Activated naive CD8-positive, alpha-beta T cell treated with anti-CD3 and anti-CD28 coated beads, Interleukin-2, amount 50 U/mL, for 24 hours (primary cell): Measurements from ENCODE around the gene GCG.

Experiments used
- ATAC-seq: fragments of 150-1000 bp; cut with Tn5 transposase; one replicate; pipeline ENCODE4 v1.10.0; 2021
- DNase-seq: peaks from one replicate; pipeline ENCODE4 v3.0.0; 2021
- H3K27ac Mint-ChIP-seq: one replicate; pipeline ENCODE4 v1.8.0; 2021; ENCODE audit warnings: mild to moderate bottlenecking, mixed read lengths
- H3K27me3 Mint-ChIP-seq: one replicate; pipeline ENCODE4 v1.8.0; 2021; ENCODE audit warnings: mixed read lengths
- H3K36me3 Mint-ChIP-seq: one replicate; pipeline ENCODE4 v1.8.0; 2021; ENCODE audit warnings: low read depth, mixed read lengths
- H3K4me1 Mint-ChIP-seq: one replicate; pipeline ENCODE4 v1.8.0; 2021; ENCODE audit warnings: mixed read lengths
- H3K4me3 Mint-ChIP-seq: one replicate; pipeline ENCODE4 v1.8.0; 2021; ENCODE audit warnings: mild to moderate bottlenecking, moderate library complexity, mixed read lengths
- H3K9me3 Mint-ChIP-seq: one replicate; pipeline ENCODE4 v1.8.0; 2021; ENCODE audit warnings: mixed read lengths

The GCG gene

DNA sequence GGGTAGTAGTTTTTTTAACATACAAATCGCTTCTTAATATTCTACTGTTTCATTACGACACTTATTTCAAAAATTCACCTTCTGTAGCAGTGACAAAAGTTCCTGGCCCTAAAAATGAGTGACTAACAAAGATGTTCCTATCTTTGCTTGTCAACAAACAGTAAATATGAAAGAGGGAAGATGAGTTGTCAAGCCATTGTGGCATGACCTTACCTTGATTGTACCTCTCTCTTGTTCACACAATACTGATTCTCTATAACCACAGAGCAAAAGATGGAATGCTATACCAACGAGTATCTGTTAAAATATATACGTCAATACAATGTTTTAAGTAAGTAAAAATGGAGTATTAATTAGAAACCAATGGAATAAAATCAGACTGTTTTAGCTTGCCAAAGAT lies 14.7 kb upstream of the GCG start:
- Mint-ChIP-seq H3K9me3 (no peaks in the 10 kb centered on the region), H3K36me3 (no peaks in the 10 kb centered on the region), H3K27me3 (peaks cover 12% of the 10 kb centered on the region), H3K27ac (no peak overlapping the region), H3K4me3 (no peak overlapping the region), H3K4me1 (peaks cover 5% of the 10 kb centered on the region)
- ATAC-seq (no peak), DNase-seq (no peak)

DNA sequence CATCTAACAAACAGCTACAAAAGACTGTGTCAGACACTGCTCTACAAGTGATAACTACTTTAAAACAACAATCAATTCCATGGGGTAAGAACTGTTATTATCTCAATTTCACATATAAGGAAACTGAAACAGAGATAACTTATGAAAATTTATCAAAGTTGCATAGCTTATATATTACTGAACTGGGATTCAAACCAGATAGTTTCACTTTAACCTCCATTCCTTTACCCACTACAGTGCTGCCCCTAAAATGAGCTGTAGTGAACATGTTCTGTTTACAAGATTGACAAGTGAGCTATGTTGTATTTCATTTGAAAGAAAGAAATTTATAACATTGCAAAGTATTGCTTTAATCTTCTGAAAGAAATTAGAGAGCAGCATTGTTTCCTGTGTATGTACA lies 14.1 kb upstream of the GCG start:
- H3K4me3 Mint-ChIP-seq: no peak overlapping the region
- no peaks in the 10 kb centered on the region for H3K9me3 Mint-ChIP-seq
- peaks cover 5% of the 10 kb centered on the region for H3K4me1 Mint-ChIP-seq
- H3K36me3 Mint-ChIP-seq: no peaks in the 10 kb centered on the region
- DNase-seq (no peak), ATAC-seq (no peak)
- no peak overlapping the region for H3K27ac Mint-ChIP-seq
- H3K27me3 Mint-ChIP-seq: peaks cover 14% of the 10 kb centered on the region

DNA sequence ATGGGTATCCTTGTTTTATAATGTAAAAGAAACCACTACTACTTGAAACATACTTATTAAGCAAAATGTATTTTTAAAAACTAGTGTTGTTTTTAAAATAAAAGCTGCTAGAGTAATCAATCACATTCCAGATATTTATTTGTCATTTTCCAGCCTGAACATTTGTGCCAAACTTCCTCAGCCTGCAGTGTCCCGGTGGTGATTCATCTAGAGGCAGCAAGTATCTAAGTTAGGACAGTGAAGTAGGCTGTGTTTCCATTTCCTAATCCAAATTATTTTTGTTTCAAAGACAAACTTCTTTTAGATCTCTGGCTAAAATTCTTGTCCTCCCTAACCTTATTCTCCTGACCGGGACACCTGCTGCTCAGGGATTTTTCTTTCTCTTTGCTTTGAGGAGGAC lies 12.8 kb upstream of the GCG start:
- ATAC-seq: no peak

DNA sequence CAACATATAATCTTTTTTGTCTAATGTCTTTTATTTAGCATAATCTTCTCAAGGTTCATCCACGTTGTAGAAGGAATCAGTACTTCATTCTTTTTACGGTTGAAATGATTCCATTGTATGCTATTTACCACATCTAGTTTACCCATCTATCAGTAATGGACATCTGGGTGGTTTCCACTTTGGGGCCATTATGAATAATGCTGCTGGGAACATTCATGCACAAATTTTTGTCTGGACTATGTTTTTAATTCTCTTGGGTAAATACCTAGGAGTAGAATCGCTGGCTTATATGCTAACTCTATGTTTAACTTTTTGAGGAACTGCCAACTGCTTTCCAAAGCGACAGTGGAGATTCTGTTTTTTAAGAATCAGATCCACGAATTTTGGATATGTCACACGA lies 7.4 kb upstream of the GCG start:
- H3K4me3 Mint-ChIP-seq: no peak overlapping the region
- no peaks in the 10 kb centered on the region for H3K4me1 Mint-ChIP-seq
- peaks cover 9% of the 10 kb centered on the region for H3K27me3 Mint-ChIP-seq
- no peaks in the 10 kb centered on the region for H3K36me3 Mint-ChIP-seq
- no peaks in the 10 kb centered on the region for H3K9me3 Mint-ChIP-seq
- H3K27ac Mint-ChIP-seq: no peak overlapping the region
- ATAC-seq: no peak
- no peak for DNase-seq

More for the DNA sequence above, 12.8 kb upstream of the GCG start:
- Mint-ChIP-seq H3K36me3 (no peaks in the 10 kb centered on the region), H3K4me1 (peaks cover 5% of the 10 kb centered on the region), H3K27me3 (peaks cover 18% of the 10 kb centered on the region), H3K27ac (no peak overlapping the region), H3K9me3 (no peaks in the 10 kb centered on the region), H3K4me3 (no peak overlapping the region)
- DNase-seq: no peak

GRCh38 chr2:162156149-162156548 lies 4.1 kb upstream of the GCG start:
- no peak for DNase-seq
- Mint-ChIP-seq H3K27ac (no peak overlapping the region), H3K4me3 (no peak overlapping the region), H3K4me1 (peaks cover 4% of the 10 kb centered on the region), H3K27me3 (peaks cover 22% of the 10 kb centered on the region), H3K36me3 (no peaks in the 10 kb centered on the region), H3K9me3 (no peaks in the 10 kb centered on the region)
- ATAC-seq: no peak

DNA sequence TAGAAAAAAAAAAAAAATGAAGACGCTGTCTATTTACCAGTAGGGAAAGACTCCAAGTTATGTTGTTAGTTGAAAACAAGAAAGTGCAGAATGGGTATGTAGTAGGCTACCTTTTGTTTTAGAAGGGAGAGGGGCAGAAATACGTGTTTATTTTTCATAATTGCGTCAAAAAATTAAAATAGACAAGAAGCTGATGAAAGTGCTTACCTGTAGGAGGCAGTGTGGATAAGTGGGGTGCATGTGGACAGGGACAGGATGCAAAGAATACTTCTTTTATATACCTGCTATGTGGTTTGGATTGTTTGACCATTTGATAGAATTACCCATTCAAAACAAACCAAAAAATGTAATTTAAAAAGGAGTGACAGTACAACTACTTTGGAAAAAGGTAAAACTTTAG lies 3.0 kb upstream of the GCG start:
- peaks cover 4% of the 10 kb centered on the region for H3K4me1 Mint-ChIP-seq
- no peak overlapping the region for H3K27ac Mint-ChIP-seq
- no peak for ATAC-seq
- H3K36me3 Mint-ChIP-seq: no peaks in the 10 kb centered on the region
- no peaks in the 10 kb centered on the region for H3K9me3 Mint-ChIP-seq
- no peak overlapping the region for H3K4me3 Mint-ChIP-seq
- DNase-seq: no peak
- H3K27me3 Mint-ChIP-seq: peaks cover 19% of the 10 kb centered on the region

- no peak overlapping the region for H3K27ac Mint-ChIP-seq
- H3K4me1 Mint-ChIP-seq: peaks cover 4% of the 10 kb centered on the region
- no peaks in the 10 kb centered on the region for H3K9me3 Mint-ChIP-seq
- DNase-seq (peak; percentile 64), ATAC-seq (peak; percentile 86)
- H3K4me3 Mint-ChIP-seq: no peak overlapping the region
- peaks cover 18% of the 10 kb centered on the region for H3K27me3 Mint-ChIP-seq
- H3K36me3 Mint-ChIP-seq: no peaks in the 10 kb centered on the region
Observed at GRCh38 chr2:162153608-162154224, 1.7 kb upstream of the GCG start.

GRCh38 chr2:162149940-162150339 lies 2.1 kb downstream of the GCG start:
- H3K9me3 Mint-ChIP-seq: no peaks in the 10 kb centered on the region
- H3K36me3 Mint-ChIP-seq: no peaks in the 10 kb centered on the region
- no peak for ATAC-seq
- H3K27ac Mint-ChIP-seq: no peak overlapping the region
- no peak for DNase-seq
- H3K4me3 Mint-ChIP-seq: no peak overlapping the region
- H3K4me1 Mint-ChIP-seq: peaks cover 4% of the 10 kb centered on the region
- H3K27me3 Mint-ChIP-seq: peaks cover 31% of the 10 kb centered on the region

DNA sequence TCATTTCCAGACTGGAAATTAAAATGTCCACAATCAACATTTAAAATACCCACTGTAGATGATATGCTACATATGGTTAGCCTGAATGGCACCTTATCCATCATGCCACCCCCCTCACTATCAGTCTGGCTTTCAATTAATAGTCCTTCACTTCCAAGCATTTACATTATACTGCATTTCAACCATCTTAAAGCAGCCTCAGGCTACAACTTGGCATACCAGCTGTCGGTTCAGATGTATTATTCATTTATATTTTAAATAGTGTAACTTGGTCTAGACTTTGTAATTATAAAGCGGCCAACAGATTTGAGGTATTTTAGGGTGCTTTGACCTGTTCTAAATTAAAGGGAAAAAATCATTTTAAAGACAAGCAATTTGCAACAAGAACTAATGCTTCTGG lies 2.6 kb downstream of the GCG start:
- no peak for DNase-seq
- H3K4me1 Mint-ChIP-seq: peaks cover 4% of the 10 kb centered on the region
- no peak overlapping the region for H3K4me3 Mint-ChIP-seq
- H3K9me3 Mint-ChIP-seq: no peaks in the 10 kb centered on the region
- no peaks in the 10 kb centered on the region for H3K36me3 Mint-ChIP-seq
- H3K27ac Mint-ChIP-seq: no peak overlapping the region
- peaks cover 31% of the 10 kb centered on the region for H3K27me3 Mint-ChIP-seq
- no peak for ATAC-seq

DNA sequence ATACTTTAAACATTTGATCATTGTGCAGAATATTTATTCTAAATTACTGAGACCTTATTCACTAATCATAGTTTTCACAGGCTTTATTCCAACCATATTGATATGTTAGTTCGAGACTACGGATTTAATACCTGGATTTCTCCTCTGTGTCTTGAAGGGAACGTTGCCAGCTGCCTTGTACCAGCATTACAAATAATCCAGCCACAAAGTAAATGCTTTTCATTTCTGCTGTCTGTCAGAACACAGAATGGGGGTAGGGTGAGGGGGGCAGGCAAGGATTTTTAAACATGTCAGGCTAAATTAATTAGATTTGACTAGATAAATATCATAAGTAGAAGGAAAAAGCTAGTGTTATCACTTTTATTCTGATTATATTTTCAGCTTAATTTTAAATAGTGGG lies 3.1 kb downstream of the GCG start:
- peaks cover 2% of the 10 kb centered on the region for H3K4me1 Mint-ChIP-seq
- H3K9me3 Mint-ChIP-seq: no peaks in the 10 kb centered on the region
- H3K27me3 Mint-ChIP-seq: peaks cover 28% of the 10 kb centered on the region

GRCh38 chr2:162143969-162144368 lies 8.1 kb downstream of the GCG start:
- H3K4me1 Mint-ChIP-seq: no peaks in the 10 kb centered on the region
- ATAC-seq: no peak
- H3K4me3 Mint-ChIP-seq: no peak overlapping the region
- H3K36me3 Mint-ChIP-seq: no peaks in the 10 kb centered on the region
- no peaks in the 10 kb centered on the region for H3K9me3 Mint-ChIP-seq
- H3K27me3 Mint-ChIP-seq: peaks cover 19% of the 10 kb centered on the region
- no peak overlapping the region for H3K27ac Mint-ChIP-seq
- DNase-seq: no peak

More for the DNA sequence above, 3.1 kb downstream of the GCG start:
- no peak overlapping the region for H3K27ac Mint-ChIP-seq
- DNase-seq: no peak
- ATAC-seq: no peak
- H3K4me3 Mint-ChIP-seq: no peak overlapping the region
- no peaks in the 10 kb centered on the region for H3K36me3 Mint-ChIP-seq

DNA sequence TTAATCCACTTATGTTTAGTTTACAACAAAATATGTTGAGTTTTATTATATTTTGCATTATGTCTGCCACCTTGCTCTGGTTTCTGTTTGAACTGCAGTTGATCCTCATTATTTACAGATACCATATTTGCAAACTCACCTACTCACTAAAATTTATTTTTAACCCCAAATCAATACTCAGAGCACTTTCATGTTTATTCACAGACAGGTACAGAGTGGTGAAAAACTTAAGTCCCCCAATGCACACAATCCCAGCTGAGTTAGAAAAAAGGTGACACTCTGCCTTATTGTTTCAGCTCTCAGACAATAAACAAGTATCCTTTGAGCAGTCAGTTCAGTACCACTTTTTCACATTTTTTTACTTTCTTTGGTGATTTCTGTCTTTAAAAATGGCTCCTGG lies 13.7 kb downstream of the GCG start:
- Mint-ChIP-seq H3K27me3 (peaks cover 7% of the 10 kb centered on the region), H3K9me3 (no peaks in the 10 kb centered on the region), H3K27ac (no peak overlapping the region), H3K36me3 (no peaks in the 10 kb centered on the region), H3K4me1 (no peaks in the 10 kb centered on the region), H3K4me3 (no peak overlapping the region)
- DNase-seq (no peak), ATAC-seq (no peak)

DNA sequence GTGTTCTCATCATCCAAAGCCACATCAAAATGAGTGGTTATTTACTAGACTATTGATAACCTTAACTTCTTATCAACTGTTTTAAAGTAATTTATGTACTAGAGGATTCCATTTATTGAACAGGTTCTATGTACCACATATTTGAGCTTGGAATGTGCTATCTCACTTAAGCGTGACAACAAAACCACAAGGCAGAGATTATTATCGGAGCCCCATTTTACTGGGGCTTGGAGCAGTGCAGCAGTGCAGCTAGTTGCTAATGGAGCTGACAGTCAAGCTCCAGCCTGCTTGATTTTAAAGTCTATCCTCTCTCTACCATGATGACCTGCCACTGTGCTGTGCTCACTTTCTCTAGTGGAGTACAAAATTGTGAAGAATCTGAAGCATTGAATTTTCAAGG lies 24.6 kb downstream of the GCG start:
- Mint-ChIP-seq H3K27ac (no peak overlapping the region), H3K4me1 (peaks cover 10% of the 10 kb centered on the region), H3K27me3 (no peaks in the 10 kb centered on the region), H3K36me3 (no peaks in the 10 kb centered on the region), H3K4me3 (no peak overlapping the region), H3K9me3 (no peaks in the 10 kb centered on the region)
- DNase-seq (no peak), ATAC-seq (no peak)

GRCh38 chr2:162126527-162126926 lies 25.5 kb downstream of the GCG start:
- Mint-ChIP-seq H3K9me3 (no peaks in the 10 kb centered on the region), H3K36me3 (no peaks in the 10 kb centered on the region), H3K4me3 (no peak overlapping the region), H3K4me1 (peaks cover 10% of the 10 kb centered on the region), H3K27me3 (no peaks in the 10 kb centered on the region), H3K27ac (no peak overlapping the region)
- DNase-seq: no peak
- no peak for ATAC-seq

GRCh38 chr2:162126111-162126519 lies 25.9 kb downstream of the GCG start:
- no peak overlapping the region for H3K27ac Mint-ChIP-seq
- H3K36me3 Mint-ChIP-seq: no peaks in the 10 kb centered on the region
- no peak for ATAC-seq

GRCh38 chr2:162125138-162125537 lies 26.9 kb downstream of the GCG start:
- no peak for ATAC-seq
- H3K36me3 Mint-ChIP-seq: no peaks in the 10 kb centered on the region
- no peak overlapping the region for H3K27ac Mint-ChIP-seq
- no peaks in the 10 kb centered on the region for H3K9me3 Mint-ChIP-seq
- no peak for DNase-seq
- no peak overlapping the region for H3K4me3 Mint-ChIP-seq
- H3K4me1 Mint-ChIP-seq: peaks cover 10% of the 10 kb centered on the region
- H3K27me3 Mint-ChIP-seq: no peaks in the 10 kb centered on the region

More at GRCh38 chr2:162126111-162126519, 25.9 kb downstream of the GCG start:
- Mint-ChIP-seq H3K4me1 (peaks cover 10% of the 10 kb centered on the region), H3K9me3 (no peaks in the 10 kb centered on the region), H3K4me3 (no peak overlapping the region), H3K27me3 (no peaks in the 10 kb centered on the region)
- DNase-seq: no peak
